GM23338 (cell line): Measurements from ENCODE around the gene NPNT. TPM values are rescaled to one million over a fixed set of nuclear protein-coding genes. Genes with fewer than 3 reads are reported as not detected.

Experiments used
- ATAC-seq: fragments of 200-7000 bp; cut with Tn5 transposase; 3 replicates; pipeline ENCODE4 v1.9.1; 2020
- DNase-seq: peaks from one replicate; pipeline ENCODE4 v3.0.0-alpha.2; 2015; ENCODE audit warnings: low spot score
- H2AFZ ChIP-seq: fragments of 200-600 bp; sonication (generic); 2 replicates; pipeline ENCODE4 v1.8.0; 2016; ENCODE audit warnings: antibody characterized with exemption, mild to moderate bottlenecking, moderate library complexity
- H3F3A ChIP-seq: fragments of 200-600 bp; sonication (generic); replicated peaks from 2 replicates; pipeline ENCODE4 v1.8.0; 2017; ENCODE audit warnings: antibody characterized with exemption, mixed run types, low read depth
- H3K27ac ChIP-seq: fragments of 200-600 bp; sonication (generic); 2 replicates; pipeline ENCODE4 v1.6.1; 2016; ENCODE audit warnings: low read depth
- H3K27me3 ChIP-seq: fragments of 200-600 bp; sonication (generic); 2 replicates; pipeline ENCODE4 v1.8.0; 2016; ENCODE audit warnings: mild to moderate bottlenecking, mixed run types, moderate library complexity; ENCODE audit not compliant: insufficient read depth
- H3K36me3 ChIP-seq: fragments of 200-600 bp; sonication (generic); 2 replicates; pipeline ENCODE4 v1.8.0; 2016; ENCODE audit warnings: mild to moderate bottlenecking; ENCODE audit not compliant: insufficient read depth
- H3K4me1 ChIP-seq: fragments of 200-600 bp; sonication (generic); 2 replicates; pipeline ENCODE4 v1.8.0; 2016; ENCODE audit warnings: mild to moderate bottlenecking, moderate library complexity; ENCODE audit not compliant: insufficient read depth
- H3K4me2 ChIP-seq: fragments of 200-600 bp; sonication (generic); 2 replicates; pipeline ENCODE4 v1.7.1; 2017; ENCODE audit warnings: mixed run types
- H3K4me3 ChIP-seq: fragments of 200-600 bp; sonication (generic); 2 replicates; pipeline ENCODE4 v1.6.1; 2016; ENCODE audit warnings: mixed run types
- H3K79me2 ChIP-seq: fragments of 200-600 bp; sonication (generic); replicated peaks from 2 replicates; pipeline ENCODE4 v1.8.0; 2017; ENCODE audit warnings: mild to moderate bottlenecking; ENCODE audit not compliant: insufficient read depth
- H3K9me2 ChIP-seq: fragments of 200-600 bp; sonication (generic); 2 replicates; pipeline ENCODE4 v1.8.0; 2017; ENCODE audit not compliant: insufficient read depth
- H4K20me1 ChIP-seq: fragments of 200-600 bp; sonication (generic); replicated peaks from 2 replicates; pipeline ENCODE4 v1.8.0; 2017; ENCODE audit warnings: mild to moderate bottlenecking; ENCODE audit not compliant: insufficient read depth
- H3K27ac Mint-ChIP-seq: 2 replicates; pipeline ENCODE4 v1.8.0; 2020; ENCODE audit warnings: inconsistent platforms, mild to moderate bottlenecking, moderate library complexity, mixed read lengths
- H3K27me3 Mint-ChIP-seq: 3 replicates; pipeline ENCODE4 v1.8.0; 2022; ENCODE audit warnings: low read depth, mild to moderate bottlenecking, moderate library complexity, mixed read lengths, inconsistent platforms; ENCODE audit not compliant: insufficient read depth, poor library complexity
- H3K36me3 Mint-ChIP-seq: 3 replicates; pipeline ENCODE4 v1.8.0; 2021; ENCODE audit warnings: low read depth, mild to moderate bottlenecking, inconsistent platforms, moderate library complexity, mixed read lengths
- H3K4me1 Mint-ChIP-seq: 3 replicates; pipeline ENCODE4 v1.8.0; 2020; ENCODE audit warnings: mild to moderate bottlenecking, inconsistent platforms, mixed read lengths
- H3K4me3 Mint-ChIP-seq: 3 replicates; pipeline ENCODE4 v1.8.0; 2021; ENCODE audit warnings: moderate library complexity, mild to moderate bottlenecking, inconsistent platforms, mixed read lengths
- H3K9me3 Mint-ChIP-seq: 3 replicates; pipeline ENCODE4 v1.8.0; 2020; ENCODE audit warnings: moderate library complexity, mild to moderate bottlenecking, inconsistent platforms, mixed read lengths
- CTCF ChIP-seq, 2 experiments: fragments of 200-600 bp in 1 of 2; sonication (generic) in 1 of 2; conservative IDR thresholded peaks; 2 replicates each; pipeline versions ENCODE4 v1.5.1 to v1.6.1; 2016 to 2017; ENCODE audit warnings: antibody characterized with exemption in 2 of 2, low read depth in 2 of 2, mild to moderate bottlenecking in 2 of 2, moderate library complexity in 1 of 2
- ETS1 ChIP-seq: IDR thresholded peaks from 2 replicates; pipeline ENCODE4 v1.6.1; 2016; ENCODE audit warnings: antibody characterized with exemption
- EZH2 ChIP-seq: fragments of 200-600 bp; sonication (generic); IDR thresholded peaks from one replicate; pipeline ENCODE4 v1.8.0; 2017; ENCODE audit warnings: antibody characterized with exemption, mild to moderate bottlenecking, low read depth; ENCODE audit not compliant: unreplicated experiment
- EZH2phosphoT487 ChIP-seq: fragments of 200-600 bp; sonication (generic); IDR thresholded peaks from one replicate; pipeline ENCODE4 v1.8.1; 2018; ENCODE audit warnings: antibody characterized with exemption; ENCODE audit not compliant: unreplicated experiment
- JUNB ChIP-seq: IDR thresholded peaks from one replicate; pipeline ENCODE4 v1.6.1; 2016; ENCODE audit warnings: antibody characterized with exemption; ENCODE audit not compliant: unreplicated experiment
- POLR2AphosphoS5 ChIP-seq: IDR thresholded peaks from 2 replicates; pipeline ENCODE4 v1.6.1; 2016; ENCODE audit warnings: antibody characterized with exemption, low read depth
- REST ChIP-seq: IDR thresholded peaks from one replicate; pipeline ENCODE4 v1.6.1; 2018; ENCODE audit warnings: antibody characterized with exemption; ENCODE audit not compliant: unreplicated experiment
- STAT1 ChIP-seq: IDR thresholded peaks from one replicate; pipeline ENCODE4 v1.6.1; 2016; ENCODE audit warnings: antibody characterized with exemption; ENCODE audit not compliant: unreplicated experiment
- ZNF462 ChIP-seq: fragments of 250-450 bp; sonication (Bioruptor Pico); IDR thresholded peaks from 2 replicates; pipeline ENCODE4 v1.5.0; 2020; ENCODE audit warnings: mild to moderate bottlenecking, moderate library complexity
- polyA plus RNA-seq: library from polyadenylated mRNA; unstranded; fragments of >200 nt; fragmentation: Nextera tagmentation; extraction: Ambion mirVana; gene quantifications from 2 replicates; pipeline ENCODE4 v1.2.1, GENCODE V29; 2016
- total RNA-seq: library from RNA; depleted of rRNA; stranded (reverse); fragments of >200 nt; shearing (Covaris generic); gene quantifications from 2 replicates; pipeline ENCODE4 v1.2.3, GENCODE V29; 2014

The NPNT gene
- total and polyA plus RNA-seq, 2 experiments from 2014 or later, result 1.4 TPM

- TF ChIP-seq REST, result no peak
- no peak for TF ChIP-seq EZH2phosphoT487
These were observed 29.1 kb downstream of the NPNT start (continued) for GRCh38 chr4:105924341-105924740.

GRCh38 chr4:105930698-105931097, 35.4 kb downstream of the NPNT start:
- no peaks in the 10 kb centered on the region for H3K9me3 Mint-ChIP-seq
- no peak for DNase-seq
- Histone ChIP-seq H3K79me2 (no peaks in the 10 kb centered on the region), H3K27ac (no peak overlapping the region), H3K4me3 (no peak overlapping the region), H2AFZ (no peak overlapping the region), H4K20me1 (no peaks in the 10 kb centered on the region), H3K9me2 (no peaks in the 10 kb centered on the region), H3F3A (no peaks in the 10 kb centered on the region), H3K36me3 (no peaks in the 10 kb centered on the region), H3K4me1 (no peaks in the 10 kb centered on the region), H3K27me3 (no peaks in the 10 kb centered on the region), H3K4me2 (no peak overlapping the region)
- H3K36me3 Mint-ChIP-seq, result no peaks in the 10 kb centered on the region
- no peak overlapping the region for H3K27ac Mint-ChIP-seq
- no peaks in the 10 kb centered on the region for H3K27me3 Mint-ChIP-seq
- no peak overlapping the region for H3K4me3 Mint-ChIP-seq
- H3K4me1 Mint-ChIP-seq, result no peaks in the 10 kb centered on the region; the same call in 2 of the 3 replicates
- ATAC-seq, result no peak
- TF ChIP-seq POLR2AphosphoS5, result no peak
- TF ChIP-seq CTCF (conservative IDR thresholded peaks at IDR 0.05; ENCODE audit: low read depth in 2 of 2), result no peak
- TF ChIP-seq ETS1, result no peak
- no peak for TF ChIP-seq ZNF462 (CRISPR knock-in tag)
- TF ChIP-seq EZH2, result no peak
- TF ChIP-seq STAT1, result no peak
- no peak for TF ChIP-seq REST
- no peak for TF ChIP-seq JUNB
